Stomach smooth muscle (tissue), 2 donors: ENCODE data around the gene ANKRD40CL.
A peak's percentile ranks its signal among the peaks of the same experiment; 100 is the strongest.

Experiments used
- H3K27ac ChIP-seq: one replicate; pipeline ENCODE4 v1.7.0; 2013; ENCODE audit warnings: mild to moderate bottlenecking, low read length, inconsistent platforms
- H3K27me3 ChIP-seq, 2 donors: one replicate each; pipeline ENCODE4 v1.7.0; 2013; ENCODE audit warnings: low read length in 2 of 2; ENCODE audit not compliant: insufficient read depth in 2 of 2, control insufficient read depth in 1 of 2
- H3K36me3 ChIP-seq, 2 donors: one replicate each; pipeline ENCODE4 v1.7.0; 2013; ENCODE audit warnings: low read length in 2 of 2; ENCODE audit not compliant: control insufficient read depth in 2 of 2, insufficient read depth in 2 of 2
- H3K4me1 ChIP-seq: one replicate; pipeline ENCODE4 v1.7.0; 2013; ENCODE audit warnings: low read length; ENCODE audit not compliant: control insufficient read depth, insufficient read depth
- H3K4me3 ChIP-seq, 2 donors: one replicate each; pipeline ENCODE4 v1.7.0; 2013; ENCODE audit warnings: low read length in 2 of 2
- H3K9ac ChIP-seq, 2 donors: one replicate each; pipeline ENCODE4 v1.7.0; 2013; ENCODE audit warnings: low read length in 2 of 2, mild to moderate bottlenecking in 1 of 2
- H3K9me3 ChIP-seq, 2 donors: one replicate each; pipeline ENCODE4 v1.7.0; 2013; ENCODE audit warnings: low read length in 2 of 2; ENCODE audit not compliant: control insufficient read depth in 2 of 2
- donor health status: healthy.
- donor health status: Pancreatic carcinoma.

Gene ANKRD40CL

GRCh38 chr17:50787106-50787505 lies 19.8 kb upstream of the ANKRD40CL start:
- H3K9ac ChIP-seq, result no peak overlapping the region

GRCh38 chr17:50785946-50786570 lies 18.7 kb upstream of the ANKRD40CL start:
- H3K4me3 ChIP-seq, result peak overlapping the region in 1 of 2 donors; percentile 35
- peak overlapping the region in 1 of 2 donors; percentile 47 for H3K9ac ChIP-seq
- peak overlapping the region; percentile 83 for H3K27ac ChIP-seq
- no peaks in the 10 kb centered on the region for H3K36me3 ChIP-seq
- H3K9me3 ChIP-seq, result no peaks in the 10 kb centered on the region
- no peaks in the 10 kb centered on the region for H3K27me3 ChIP-seq
- H3K4me1 ChIP-seq, result peaks cover 23% of the 10 kb centered on the region

More at GRCh38 chr17:50787106-50787505, 19.8 kb upstream of the ANKRD40CL start:
- H3K9me3 ChIP-seq, result no peaks in the 10 kb centered on the region
- H3K4me3 ChIP-seq, result no peak overlapping the region
- no peaks in the 10 kb centered on the region for H3K36me3 ChIP-seq
- H3K27ac ChIP-seq, result no peak overlapping the region
- H3K4me1 ChIP-seq, result peaks cover 23% of the 10 kb centered on the region
- H3K27me3 ChIP-seq, result no peaks in the 10 kb centered on the region

- Histone ChIP-seq H3K4me1 (peaks cover 23% of the 10 kb centered on the region), H3K9ac (no peak overlapping the region), H3K9me3 (no peaks in the 10 kb centered on the region), H3K4me3 (no peak overlapping the region), H3K27ac (peak overlapping the region; percentile 83), H3K36me3 (no peaks in the 10 kb centered on the region), H3K27me3 (no peaks in the 10 kb centered on the region)
Measured at GRCh38 chr17:50785126-50785525, 17.8 kb upstream of the ANKRD40CL start.

- H3K27ac ChIP-seq, result no peak overlapping the region
- H3K9ac ChIP-seq, result no peak overlapping the region
- peaks cover 23% of the 10 kb centered on the region for H3K4me1 ChIP-seq
- H3K27me3 ChIP-seq, result no peaks in the 10 kb centered on the region
- no peaks in the 10 kb centered on the region for H3K9me3 ChIP-seq
- H3K4me3 ChIP-seq, result no peak overlapping the region
- H3K36me3 ChIP-seq, result no peaks in the 10 kb centered on the region
Measured at GRCh38 chr17:50783905-50784304, 16.6 kb upstream of the ANKRD40CL start.

GRCh38 chr17:50783193-50783660 lies 15.9 kb upstream of the ANKRD40CL start:
- no peak overlapping the region for H3K27ac ChIP-seq
- H3K9ac ChIP-seq, result no peak overlapping the region
- H3K36me3 ChIP-seq, result no peaks in the 10 kb centered on the region
- peaks cover 23% of the 10 kb centered on the region for H3K4me1 ChIP-seq
- H3K27me3 ChIP-seq, result no peaks in the 10 kb centered on the region
- no peaks in the 10 kb centered on the region for H3K9me3 ChIP-seq
- H3K4me3 ChIP-seq, result no peak overlapping the region

GRCh38 chr17:50781167-50781566 lies 13.8 kb upstream of the ANKRD40CL start:
- no peak overlapping the region for H3K27ac ChIP-seq
- no peaks in the 10 kb centered on the region for H3K9me3 ChIP-seq
- peaks cover 16% of the 10 kb centered on the region for H3K4me1 ChIP-seq
- no peaks in the 10 kb centered on the region for H3K27me3 ChIP-seq
- H3K36me3 ChIP-seq, result no peaks in the 10 kb centered on the region
- H3K9ac ChIP-seq, result no peak overlapping the region
- H3K4me3 ChIP-seq, result peak overlapping the region in 1 of 2 donors; percentile 40

GRCh38 chr17:50779747-50780353 lies 12.5 kb upstream of the ANKRD40CL start:
- Histone ChIP-seq H3K9ac (no peak overlapping the region), H3K4me1 (peaks cover 3% of the 10 kb centered on the region), H3K4me3 (no peak overlapping the region), H3K27me3 (no peaks in the 10 kb centered on the region), H3K9me3 (no peaks in the 10 kb centered on the region), H3K36me3 (no peaks in the 10 kb centered on the region), H3K27ac (no peak overlapping the region)

- H3K27me3 ChIP-seq, result no peaks in the 10 kb centered on the region
- H3K4me1 ChIP-seq, result no peaks in the 10 kb centered on the region
- no peak overlapping the region for H3K9ac ChIP-seq
- no peak overlapping the region for H3K27ac ChIP-seq
- no peak overlapping the region for H3K4me3 ChIP-seq
- no peaks in the 10 kb centered on the region for H3K9me3 ChIP-seq
- H3K36me3 ChIP-seq, result no peaks in the 10 kb centered on the region
Measured at GRCh38 chr17:50778988-50779387, 11.7 kb upstream of the ANKRD40CL start.

- Histone ChIP-seq H3K27me3 (no peaks in the 10 kb centered on the region), H3K36me3 (no peaks in the 10 kb centered on the region), H3K9me3 (no peaks in the 10 kb centered on the region), H3K9ac (no peak overlapping the region), H3K27ac (no peak overlapping the region), H3K4me3 (no peak overlapping the region), H3K4me1 (no peaks in the 10 kb centered on the region)
Measured at GRCh38 chr17:50778471-50778870, 11.2 kb upstream of the ANKRD40CL start.

GRCh38 chr17:50775926-50776325 lies 8.6 kb upstream of the ANKRD40CL start:
- Histone ChIP-seq H3K27ac (no peak overlapping the region), H3K4me3 (no peak overlapping the region), H3K9ac (no peak overlapping the region), H3K36me3 (no peaks in the 10 kb centered on the region), H3K27me3 (no peaks in the 10 kb centered on the region), H3K4me1 (no peaks in the 10 kb centered on the region), H3K9me3 (no peaks in the 10 kb centered on the region)

- H3K27me3 ChIP-seq, result no peaks in the 10 kb centered on the region
- H3K9me3 ChIP-seq, result no peaks in the 10 kb centered on the region
- no peaks in the 10 kb centered on the region for H3K36me3 ChIP-seq
- H3K4me1 ChIP-seq, result no peaks in the 10 kb centered on the region
- H3K9ac ChIP-seq, result no peak overlapping the region
- no peak overlapping the region for H3K4me3 ChIP-seq
- no peak overlapping the region for H3K27ac ChIP-seq
Measured at GRCh38 chr17:50774225-50774803, 7.0 kb upstream of the ANKRD40CL start.
